HG02623 (cell line): Measurements from ENCODE around the gene KMT2E.
"Not testable (repeated sequence)": the region's sequence is repeated elsewhere in the genome, so short reads cannot be mapped to it uniquely, and the experiment has no call there.

Experiments
- ATAC-seq: cut with Tn5 transposase; IDR thresholded peaks from one replicate; pipeline ENCODE4 v1.9.1; 2021; ENCODE audit warnings: moderate library complexity; ENCODE audit not compliant: unreplicated experiment

Gene KMT2E

DNA sequence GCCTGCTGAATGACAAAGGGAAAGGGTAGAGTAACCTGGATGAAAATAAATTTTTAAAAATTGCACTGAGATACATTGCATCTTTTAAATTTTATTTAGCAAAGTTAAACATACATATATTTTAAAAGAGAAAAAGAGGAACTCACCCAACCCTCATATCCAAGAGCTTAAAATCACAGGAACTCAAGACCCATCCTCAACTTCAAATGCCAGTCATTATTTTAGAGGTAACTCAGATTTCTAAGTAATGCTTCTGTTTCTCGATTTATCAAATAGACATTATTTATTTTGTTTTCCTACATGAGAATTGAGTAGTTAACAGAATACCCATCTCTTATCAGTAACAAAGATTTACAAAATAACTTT, 32.4 kb upstream of the KMT2E start:
- ATAC-seq, result no peak

DNA sequence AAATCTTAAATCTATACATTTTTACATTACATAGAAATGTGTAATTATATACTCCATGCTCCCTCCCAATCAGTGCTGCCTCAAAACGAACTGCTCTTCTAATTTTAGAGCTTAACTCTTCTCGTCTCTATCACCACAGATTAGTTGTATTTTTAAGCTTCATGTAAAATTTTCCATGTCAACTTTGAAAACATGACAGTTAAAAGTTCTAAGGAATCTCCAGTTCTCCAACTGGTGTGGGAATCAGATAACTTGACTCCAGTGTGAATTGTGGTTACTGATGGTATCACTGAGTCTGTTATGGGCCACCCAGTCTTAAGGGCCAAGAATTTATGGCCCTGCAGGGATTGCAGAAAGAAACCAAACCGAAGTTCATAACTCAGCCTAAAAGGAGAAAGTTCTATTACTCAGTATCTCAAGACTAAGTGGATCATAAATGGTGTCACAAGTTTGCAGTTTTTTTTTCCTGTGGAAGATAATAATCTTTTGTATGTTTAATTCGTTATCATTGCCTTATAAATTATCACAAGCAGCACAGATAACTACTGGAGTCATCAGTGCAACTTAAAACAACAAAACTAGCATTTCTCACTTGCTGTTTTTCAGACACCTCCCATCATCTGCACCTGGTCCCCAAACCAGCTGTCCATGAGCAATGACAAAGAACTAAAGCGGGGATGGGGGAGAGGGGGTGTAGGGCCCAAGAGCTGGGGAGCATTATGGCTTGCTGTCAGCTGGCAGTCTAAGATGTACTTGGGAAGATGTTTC, 31.5 kb upstream of the KMT2E start:
- no peak for ATAC-seq

DNA sequence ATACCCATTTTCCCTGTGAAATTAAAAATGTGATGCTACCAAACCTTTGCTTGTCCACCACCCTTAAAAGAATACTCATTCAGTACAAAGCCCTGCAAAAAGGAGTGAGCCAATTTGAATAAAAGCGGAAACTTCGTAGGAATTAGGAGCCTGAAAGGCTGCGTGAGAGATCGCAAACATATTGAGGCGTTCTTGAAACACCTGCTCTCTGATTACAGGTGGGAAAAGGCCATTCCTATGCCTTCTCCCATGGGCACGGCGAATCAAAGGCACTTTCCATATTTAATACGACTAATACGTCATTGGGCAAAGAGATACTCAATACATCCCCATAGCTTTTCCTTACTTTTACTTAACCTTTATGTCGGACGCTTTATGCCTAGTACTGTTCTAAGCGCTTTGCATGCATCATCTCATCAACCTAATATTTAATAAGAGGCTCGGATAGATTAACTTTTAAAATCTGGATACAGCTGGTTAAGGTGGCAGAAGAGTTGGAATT, 30.9 kb upstream of the KMT2E start:
- ATAC-seq, result no peak

DNA sequence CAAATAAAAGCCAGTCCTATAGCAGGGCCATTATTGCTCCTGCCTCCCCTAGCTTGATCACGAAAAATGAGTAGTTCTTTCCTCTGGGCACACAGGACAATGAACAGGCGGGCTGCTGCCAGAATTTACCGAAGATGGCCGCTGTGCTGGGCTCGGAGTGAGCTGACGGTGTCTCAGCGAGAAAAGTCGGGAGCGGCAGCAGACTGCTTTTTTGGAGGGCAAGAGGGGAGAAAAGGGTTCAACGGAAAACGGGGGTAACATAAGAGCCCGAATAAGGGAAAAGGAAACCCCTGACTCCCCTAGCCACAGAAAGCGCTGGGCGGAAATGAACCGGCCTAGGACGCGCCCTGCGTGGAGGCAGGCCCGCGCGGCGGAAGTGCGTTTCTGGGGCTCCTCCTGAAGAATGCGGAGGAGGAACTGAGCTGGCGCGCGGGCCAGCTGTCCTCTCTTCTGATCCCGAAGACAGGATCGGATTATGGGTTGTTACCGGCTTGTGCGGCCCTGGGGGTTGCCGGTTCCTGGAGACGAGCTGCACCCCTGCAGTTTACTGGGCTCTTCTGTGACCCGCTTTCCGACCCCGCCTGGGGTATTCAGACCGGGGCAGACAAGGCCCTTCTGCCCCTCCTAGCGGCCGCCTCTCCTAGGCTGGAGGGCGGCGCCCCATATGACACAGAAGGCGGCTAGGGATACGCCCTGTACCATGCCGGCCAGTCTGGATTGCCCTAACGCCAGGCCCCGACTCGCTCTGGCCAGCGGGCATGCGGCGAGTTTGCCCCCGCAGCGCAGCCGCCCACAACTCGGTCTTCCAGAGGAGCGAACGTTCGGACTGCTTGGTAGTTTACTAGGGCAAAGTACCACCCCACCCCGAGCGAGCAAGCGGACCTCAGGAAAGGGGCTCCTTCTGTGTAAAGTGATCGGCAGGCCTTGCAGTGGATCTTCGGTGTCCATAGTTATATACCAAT, 30.1 kb upstream of the KMT2E start:
- ATAC-seq, result peak; percentile 85

DNA sequence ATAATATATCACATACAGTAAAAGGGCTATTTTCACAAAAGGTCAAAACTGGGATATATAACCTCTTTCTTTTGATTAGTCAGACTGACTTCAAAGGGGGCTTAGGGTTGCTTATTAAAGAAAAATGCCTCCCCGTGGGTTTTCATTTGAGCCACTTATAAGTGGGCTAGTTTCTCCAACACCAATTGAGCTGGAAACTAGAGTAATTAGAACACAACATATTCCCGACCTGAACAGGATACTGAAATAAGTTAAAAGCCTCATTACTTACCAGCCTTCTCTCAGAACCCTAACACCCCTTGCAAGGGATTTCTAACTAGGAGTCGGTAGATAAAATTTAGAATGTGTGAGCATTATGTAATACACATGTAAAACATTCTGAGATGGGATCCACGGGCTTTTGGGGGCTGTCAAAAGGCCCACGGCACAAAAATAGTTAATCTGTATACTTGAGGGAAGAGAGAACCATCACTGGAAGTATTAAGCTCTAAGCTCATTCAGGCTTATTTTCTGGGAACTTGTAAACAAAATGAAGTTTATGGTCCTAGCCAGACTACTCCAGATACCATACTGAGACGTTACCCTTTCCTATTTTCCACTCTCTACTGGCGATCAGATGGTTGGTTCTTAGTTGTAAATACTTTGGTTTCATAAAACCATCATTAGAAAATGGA, 29.3 kb upstream of the KMT2E start:
- ATAC-seq, result no peak

DNA sequence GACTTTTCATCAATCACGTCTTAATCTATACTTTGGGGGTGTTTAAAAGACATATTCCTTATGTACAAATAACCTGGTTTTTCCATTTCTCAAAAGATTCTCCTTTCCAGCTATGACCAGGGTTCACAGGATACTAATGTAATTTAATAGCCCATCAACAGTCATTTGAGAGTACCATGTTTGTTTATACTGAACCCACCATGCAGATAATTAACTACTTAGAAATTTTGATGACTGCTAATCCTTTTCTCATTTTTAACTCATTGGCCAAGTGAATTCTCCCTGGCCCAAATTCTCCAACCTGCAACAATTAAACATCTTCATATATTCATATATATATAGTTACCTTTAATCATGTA, 28.8 kb upstream of the KMT2E start:
- ATAC-seq, result no peak

DNA sequence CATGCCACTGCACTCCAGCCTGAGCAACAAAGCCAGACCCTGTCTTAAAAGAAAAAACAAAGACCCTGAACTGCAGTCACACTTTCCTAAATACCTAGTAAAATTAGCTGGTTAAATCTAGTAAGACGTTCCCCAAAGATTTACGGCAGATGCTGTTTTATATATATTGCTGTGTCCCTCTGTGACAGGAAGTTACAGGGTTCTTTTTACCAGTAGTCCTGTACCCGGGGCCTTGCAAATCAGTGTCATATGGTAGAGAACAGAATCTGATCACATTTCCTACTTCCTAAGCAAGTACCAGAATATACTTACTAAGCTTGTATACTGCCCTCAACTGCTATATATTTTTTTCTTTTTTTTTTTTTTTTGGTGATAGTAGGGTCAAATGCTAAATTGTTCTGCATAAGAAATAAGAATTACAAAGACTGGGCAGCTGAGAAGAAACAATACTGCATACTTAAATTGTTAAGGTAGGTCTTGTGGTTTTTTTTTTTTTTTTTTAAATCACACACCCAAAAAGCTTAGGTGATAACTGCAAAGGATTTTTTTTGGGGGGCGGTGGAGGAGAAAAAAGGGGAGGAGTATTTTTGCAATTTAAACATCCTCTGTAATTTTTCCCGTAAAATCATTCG, 27.3 kb upstream of the KMT2E start:
- no peak for ATAC-seq

DNA sequence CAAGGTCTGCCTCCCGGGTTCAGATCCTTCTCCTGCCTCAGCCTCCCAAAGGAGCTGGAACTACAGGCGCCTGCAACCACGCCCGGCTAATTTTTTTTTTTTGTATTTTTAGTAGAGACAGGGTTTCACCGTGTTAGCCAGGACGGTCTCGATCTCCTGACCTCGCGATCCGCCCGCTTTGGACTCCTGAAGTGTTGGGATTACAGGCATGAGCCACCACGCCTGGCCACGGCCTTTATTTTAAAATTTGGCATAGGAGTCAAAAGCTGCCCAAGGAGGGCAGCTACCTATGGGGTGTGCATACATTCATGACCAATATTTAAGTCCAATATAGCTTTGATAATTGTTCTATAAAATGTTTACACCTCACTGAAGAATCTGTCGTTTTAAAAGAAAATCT, 26.6 kb upstream of the KMT2E start:
- ATAC-seq, result not testable (repeated sequence)

DNA sequence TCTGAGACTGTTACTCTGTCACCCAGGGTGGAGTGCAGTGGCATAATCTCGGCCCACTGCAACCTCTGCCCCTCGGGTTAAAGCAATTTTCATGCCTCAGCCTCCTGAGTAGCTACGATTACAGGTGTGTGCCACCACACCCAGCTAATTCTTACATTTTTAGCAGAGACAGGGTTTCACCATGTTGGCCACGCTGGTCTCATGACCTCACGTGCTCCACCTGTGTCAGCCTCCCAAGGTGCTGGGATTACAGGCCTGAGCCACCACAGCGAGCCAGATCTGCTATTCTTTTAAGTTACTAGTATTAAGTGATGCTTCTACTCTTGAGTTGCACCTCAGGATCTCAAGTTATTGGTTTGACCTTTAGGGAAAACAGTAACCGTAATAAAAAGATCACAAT, 23.0 kb upstream of the KMT2E start:
- ATAC-seq, result no peak

DNA sequence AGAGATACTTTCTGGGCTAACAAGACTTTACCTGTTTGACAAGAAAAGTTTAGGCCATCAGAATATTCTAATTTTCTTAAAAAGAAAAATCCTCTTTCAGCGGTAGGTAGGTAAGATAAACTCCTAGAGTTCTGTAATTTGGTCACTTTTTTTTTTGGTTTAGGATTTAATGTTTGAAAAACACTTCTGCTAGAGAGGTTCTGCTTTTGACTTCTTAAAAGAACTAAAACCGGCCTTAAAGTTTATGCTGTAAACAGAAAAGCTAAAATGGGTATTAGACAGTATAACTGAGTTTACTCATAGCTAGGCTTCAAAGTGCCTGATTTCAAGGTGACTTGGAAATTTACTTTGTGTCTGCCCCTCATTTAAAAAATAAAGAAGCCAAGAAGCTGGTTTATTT, 21.7 kb upstream of the KMT2E start:
- no peak for ATAC-seq

DNA sequence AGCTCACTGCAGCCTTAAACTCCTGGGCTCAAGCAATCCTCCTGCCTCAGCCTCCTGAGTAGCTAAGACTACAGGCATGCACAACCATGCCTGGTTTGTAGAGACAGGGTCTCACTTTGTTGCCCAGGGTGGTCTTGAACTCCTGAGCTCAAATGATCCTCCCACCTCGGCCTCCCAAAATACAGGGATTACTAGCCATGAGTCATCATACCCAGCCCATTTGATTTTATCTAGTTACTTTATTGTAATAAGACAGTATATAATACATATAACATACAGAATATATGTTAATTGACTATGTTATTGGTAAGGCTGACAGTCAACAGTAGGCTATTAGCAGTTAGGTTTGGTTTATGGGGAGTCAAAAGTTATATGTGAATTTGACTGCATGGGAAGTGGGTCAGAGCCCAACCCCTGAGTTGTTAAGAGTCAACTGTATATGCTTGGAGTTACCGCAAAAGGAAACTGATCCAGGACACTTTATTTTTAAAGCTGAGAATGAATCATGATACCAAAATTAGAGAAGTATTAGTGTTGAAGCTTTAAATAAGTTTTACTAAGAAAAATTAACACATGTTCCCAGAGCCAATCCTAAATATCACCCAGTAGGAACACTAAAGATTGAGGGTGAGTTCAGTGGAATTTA, 20.7 kb upstream of the KMT2E start:
- ATAC-seq, result no peak

DNA sequence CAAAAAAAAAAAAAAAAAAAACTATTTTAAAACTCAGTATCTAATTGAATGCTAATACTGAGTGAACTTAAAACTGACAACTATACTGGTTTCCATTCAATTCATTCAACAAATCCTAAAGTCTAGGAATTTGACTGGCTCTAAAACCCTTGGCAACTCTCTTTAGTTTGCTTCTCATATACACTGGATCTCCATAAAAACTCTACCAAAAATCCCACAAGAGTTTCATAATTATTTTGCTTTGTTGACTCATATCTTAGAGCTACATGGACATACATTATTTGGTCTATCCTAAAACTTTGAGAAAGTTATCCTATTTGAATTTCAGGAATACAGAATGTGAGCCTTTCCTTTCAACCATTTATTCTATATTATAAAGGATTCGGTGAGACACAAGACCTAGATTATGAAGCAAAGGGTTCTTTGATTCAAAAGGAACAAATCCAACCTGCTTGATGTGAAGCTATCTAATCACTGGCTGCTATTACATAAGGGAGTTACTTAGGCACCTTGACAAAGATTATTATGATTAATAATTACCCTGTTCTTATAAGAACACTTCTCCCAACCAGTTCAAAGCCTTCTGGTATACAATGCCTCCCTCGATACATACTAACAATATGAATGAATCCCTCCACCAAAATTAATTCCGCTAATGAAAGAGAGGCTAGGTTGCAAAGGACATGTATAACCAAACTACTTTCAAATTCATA, 15.8 kb upstream of the KMT2E start:
- no peak for ATAC-seq

DNA sequence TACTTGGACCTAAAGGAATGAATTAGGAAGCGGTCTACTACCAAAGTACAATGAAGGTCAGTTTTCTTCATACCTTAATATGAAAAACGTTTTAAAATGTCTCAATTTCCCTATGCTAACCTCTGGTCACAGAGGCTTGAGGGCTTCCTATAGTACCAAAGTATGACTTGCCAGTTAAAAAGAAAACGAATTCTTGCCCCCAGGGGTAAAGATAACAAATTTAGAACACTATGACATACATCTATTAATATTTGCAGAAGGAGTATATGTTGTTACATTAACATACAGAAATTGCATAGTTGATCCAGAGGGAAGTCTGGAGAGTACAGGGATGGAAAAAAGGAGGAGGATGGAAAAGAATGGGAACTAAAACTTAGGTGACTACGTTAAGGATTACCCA, 13.8 kb upstream of the KMT2E start:
- ATAC-seq, result no peak

DNA sequence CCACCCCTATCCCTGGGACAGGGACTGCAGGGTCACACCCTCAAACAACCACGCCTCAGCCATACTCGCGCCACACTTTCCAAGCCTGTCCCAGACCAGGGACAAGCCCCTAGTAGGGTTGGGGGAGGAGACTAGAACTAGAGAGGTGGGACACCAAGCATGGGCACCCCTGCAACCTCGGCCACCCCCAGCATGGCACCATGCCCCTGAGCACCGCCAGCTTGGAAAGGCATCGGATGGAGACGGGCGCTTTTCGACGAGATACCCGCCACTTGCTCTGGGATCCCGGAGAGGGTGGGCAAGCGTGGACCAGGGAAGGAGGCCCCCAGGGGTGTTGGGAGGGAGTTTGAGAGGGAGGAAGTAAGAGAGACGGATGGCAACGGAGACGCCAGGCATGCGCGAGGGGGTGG, 13.1 kb upstream of the KMT2E start:
- no peak for ATAC-seq

DNA sequence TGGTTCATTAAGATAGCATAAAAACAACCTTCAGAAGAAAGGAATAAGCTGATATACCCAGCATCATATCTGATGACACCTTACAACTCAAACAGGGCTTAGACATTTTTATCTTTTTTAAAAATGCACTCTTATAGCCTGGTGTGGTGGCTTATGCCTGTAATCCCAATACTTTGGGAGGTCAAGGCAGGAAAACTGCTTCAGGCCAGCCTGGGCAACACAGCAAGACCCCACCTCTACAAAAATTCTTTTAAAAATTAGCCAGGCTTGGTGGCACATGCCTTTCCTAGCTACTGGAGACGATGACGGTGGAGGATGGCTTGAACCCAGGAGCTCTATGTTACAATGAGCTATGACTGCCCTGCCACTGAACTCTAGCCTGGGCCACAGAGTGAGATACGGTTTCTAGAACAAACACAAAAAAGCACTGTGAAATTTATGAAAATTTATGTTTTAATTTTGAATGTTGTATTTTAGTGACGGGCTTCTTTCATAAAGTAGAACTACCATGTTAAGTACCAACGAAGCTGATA, 12.3 kb upstream of the KMT2E start:
- ATAC-seq, result no peak

DNA sequence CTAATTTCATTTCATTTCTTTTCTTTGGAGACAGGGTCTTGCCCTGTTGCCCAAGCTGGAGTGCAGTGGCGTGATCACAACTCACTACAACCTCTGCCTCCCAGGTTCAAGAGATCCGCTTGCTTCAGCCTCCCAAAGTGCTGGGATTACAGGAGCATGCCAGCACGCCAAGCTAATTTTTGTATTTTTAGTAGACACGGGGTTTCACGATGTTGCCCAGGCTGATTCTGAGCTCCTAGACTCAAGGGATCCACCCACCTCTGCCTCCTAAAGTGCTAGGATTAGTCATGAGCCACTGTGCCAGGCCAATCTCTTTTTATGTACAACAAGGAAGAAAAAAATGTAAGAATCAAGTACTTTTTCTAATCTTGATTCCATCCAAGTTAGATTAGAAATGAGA, 10.7 kb upstream of the KMT2E start:
- no peak for ATAC-seq

DNA sequence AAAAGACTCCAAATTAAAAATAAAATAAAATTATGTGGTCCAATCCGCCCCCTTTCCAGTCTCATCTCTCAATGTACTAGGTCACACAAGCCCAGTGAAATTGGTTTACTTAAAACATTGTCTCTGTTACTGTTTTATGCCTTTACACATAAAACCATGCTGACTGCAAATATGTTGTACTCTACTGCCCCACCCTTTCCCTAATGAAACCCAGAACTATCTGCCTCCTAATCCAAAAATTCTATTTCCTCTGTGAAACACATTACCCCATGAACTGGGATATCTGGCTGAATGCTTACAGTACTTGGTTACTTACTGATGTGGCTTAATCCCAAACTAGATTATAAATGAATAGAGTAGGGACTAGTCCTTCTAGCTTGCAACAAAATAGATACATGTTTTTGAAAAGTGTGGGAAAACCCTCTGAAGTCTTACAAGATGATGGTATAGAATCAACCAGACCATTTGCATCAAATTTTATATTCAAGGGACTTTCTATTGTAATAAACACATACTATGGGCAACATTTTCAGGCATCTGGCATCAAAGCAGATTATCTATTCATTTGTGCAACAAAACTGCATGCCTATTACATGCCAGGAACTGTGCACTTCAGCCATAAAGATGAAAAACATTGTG, 10.0 kb upstream of the KMT2E start:
- no peak for ATAC-seq

DNA sequence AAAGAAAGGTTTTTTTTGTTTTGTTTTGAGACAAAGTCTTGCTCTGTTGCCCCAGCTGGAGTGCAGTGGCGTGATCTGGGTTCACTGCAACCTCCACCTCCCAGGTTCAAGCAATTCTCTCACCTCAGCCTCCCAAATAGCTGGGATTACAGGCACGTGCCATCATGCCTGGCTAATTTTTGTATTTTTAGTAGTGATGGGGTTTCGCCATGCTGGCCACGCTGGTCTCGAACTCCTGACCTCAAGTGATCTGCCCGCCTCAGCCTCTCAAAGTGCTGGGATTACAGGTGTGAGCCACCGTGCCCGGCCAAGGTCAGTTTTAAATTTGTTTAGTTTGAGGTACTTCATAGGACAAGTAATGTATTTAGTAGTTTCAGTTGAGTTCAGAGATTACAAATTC, 9.0 kb upstream of the KMT2E start:
- not testable (repeated sequence) for ATAC-seq

DNA sequence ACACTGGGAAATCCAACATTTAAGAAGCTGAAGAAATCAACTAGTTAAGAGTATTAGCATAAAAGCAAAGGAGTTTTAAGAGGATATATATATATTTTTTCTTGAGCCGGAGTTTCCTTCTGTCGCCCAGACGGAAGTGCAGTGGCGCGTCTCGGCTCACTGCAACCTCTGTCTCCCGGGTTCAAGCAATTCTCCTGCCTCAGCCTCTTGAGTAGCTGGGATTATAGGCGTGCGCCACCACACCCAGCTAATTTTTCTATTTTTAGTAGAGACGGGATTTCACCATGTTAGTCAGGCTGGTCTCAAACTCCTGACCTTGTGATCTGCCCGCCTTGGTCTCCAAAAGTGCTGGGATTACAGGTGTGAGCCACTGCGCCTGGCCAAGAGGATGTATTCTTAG, 8.5 kb upstream of the KMT2E start:
- ATAC-seq, result not testable (repeated sequence)
